Erythroblast (primary cell): ENCODE measurements around the gene NCK2.

Experiments
- GATA1 ChIP-seq: IDR thresholded peaks from 2 replicates; pipeline ENCODE4 v1.6.1; 2011; ENCODE audit warnings: low read depth, mild to moderate bottlenecking, control low read depth, low read length, moderate library complexity
- POLR2A ChIP-seq: IDR thresholded peaks from 2 replicates; pipeline ENCODE4 v1.6.1; 2011; ENCODE audit warnings: mild to moderate bottlenecking, low read length

- no peak for TF ChIP-seq POLR2A
- TF ChIP-seq GATA1: no peak
Measured at GRCh38 chr2:105794926-105795574, 50.3 kb downstream of the NCK2 start.
